G401.6 (cell line): ENCODE data around the gene C1QC.
"Not testable (repeated sequence)": the region's sequence is repeated elsewhere in the genome, so short reads cannot be mapped to it uniquely, and the experiment has no call there.

Experiments
- FAIRE-seq: peaks from 2 replicates; lab custom pipeline; 2012; peaks lifted over from hg19 to GRCh38; lab: Jason Lieb, UNC

The C1QC gene

GRCh38 chr1:22651941-22652856, 8.8 kb downstream of the C1QC start:
- FAIRE-seq: no peak

GRCh38 chr1:22652881-22653316, 9.5 kb downstream of the C1QC start, which contains the start of gene C1QB:
Gene C1QB (plus strand): TSS chr1:22653236. CDS start chr1:22659463, 6,227 bp downstream.
- FAIRE-seq: no peak

- FAIRE-seq: no peak
Observed at GRCh38 chr1:22654692-22655091, 11.3 kb downstream of the C1QC start.

GRCh38 chr1:22658385-22659163, 15.1 kb downstream of the C1QC start:
- no peak for FAIRE-seq

- no peak for FAIRE-seq
Observed at GRCh38 chr1:22660716-22661241, 17.3 kb downstream of the C1QC start.

- FAIRE-seq: no peak
Observed at GRCh38 chr1:22661880-22662279, 18.4 kb downstream of the C1QC start.

GRCh38 chr1:22662318-22662717, 18.9 kb downstream of the C1QC start:
- no peak for FAIRE-seq

- no peak for FAIRE-seq
Observed at GRCh38 chr1:22662986-22663408, 19.6 kb downstream of the C1QC start.

GRCh38 chr1:22665752-22666151, 22.3 kb downstream of the C1QC start:
- no peak for FAIRE-seq

GRCh38 chr1:22666412-22666811, 23.0 kb downstream of the C1QC start:
- FAIRE-seq: no peak

GRCh38 chr1:22668840-22669239, 25.4 kb downstream of the C1QC start:
- not testable (repeated sequence) for FAIRE-seq

GRCh38 chr1:22670352-22670975, 27.0 kb downstream of the C1QC start:
- FAIRE-seq: no peak

- no peak for FAIRE-seq
Observed at GRCh38 chr1:22671999-22672398, 28.6 kb downstream of the C1QC start.

- FAIRE-seq: peak; percentile 52
Observed at GRCh38 chr1:22673486-22674409, 30.3 kb downstream of the C1QC start.

GRCh38 chr1:22674410-22674749, 30.9 kb downstream of the C1QC start:
- FAIRE-seq: no peak

GRCh38 chr1:22676151-22676550, 32.7 kb downstream of the C1QC start:
- FAIRE-seq: not testable (repeated sequence)

- no peak for FAIRE-seq
Observed at GRCh38 chr1:22676916-22677583, 33.6 kb downstream of the C1QC start.

GRCh38 chr1:22677931-22678896, 34.8 kb downstream of the C1QC start:
- no peak for FAIRE-seq

GRCh38 chr1:22680726-22681125, 37.3 kb downstream of the C1QC start:
- FAIRE-seq: no peak
